ENCODE data around the gene PCDHGB6. TPM values are rescaled to one million over a fixed set of nuclear protein-coding genes. Genes with fewer than 3 reads are reported as not detected.

PCDHGB6 gene
- total RNA-seq, 2 donors from 2014 or later: 9.5 to 17.2 TPM

- H3K27ac ChIP-seq: no peak overlapping the region
- H3K9me3 ChIP-seq: peaks cover 85% of the 10 kb centered on the region
- no peak for TF ChIP-seq CTCF (IDR thresholded peaks at IDR 0.05)
- peak overlapping the region; percentile 13 for H3K4me3 ChIP-seq
- H3K27me3 ChIP-seq (replicated peaks; ENCODE audit: insufficient read depth): no peaks in the 10 kb centered on the region
- no peak for ATAC-seq (ENCODE audit: insufficient number of reproducible peaks, low FRiP score, low read depth)
- no peaks in the 10 kb centered on the region for H3K4me1 ChIP-seq (ENCODE audit: control insufficient read depth in 1 of 2, low read depth in 2 of 2)
- no peak for DNase-seq (ENCODE audit: low spot score)
- H3K36me3 ChIP-seq: no peaks in the 10 kb centered on the region
Measured at GRCh38 chr5:141366016-141366896, 41.6 kb upstream of the PCDHGB6 start.

DNA sequence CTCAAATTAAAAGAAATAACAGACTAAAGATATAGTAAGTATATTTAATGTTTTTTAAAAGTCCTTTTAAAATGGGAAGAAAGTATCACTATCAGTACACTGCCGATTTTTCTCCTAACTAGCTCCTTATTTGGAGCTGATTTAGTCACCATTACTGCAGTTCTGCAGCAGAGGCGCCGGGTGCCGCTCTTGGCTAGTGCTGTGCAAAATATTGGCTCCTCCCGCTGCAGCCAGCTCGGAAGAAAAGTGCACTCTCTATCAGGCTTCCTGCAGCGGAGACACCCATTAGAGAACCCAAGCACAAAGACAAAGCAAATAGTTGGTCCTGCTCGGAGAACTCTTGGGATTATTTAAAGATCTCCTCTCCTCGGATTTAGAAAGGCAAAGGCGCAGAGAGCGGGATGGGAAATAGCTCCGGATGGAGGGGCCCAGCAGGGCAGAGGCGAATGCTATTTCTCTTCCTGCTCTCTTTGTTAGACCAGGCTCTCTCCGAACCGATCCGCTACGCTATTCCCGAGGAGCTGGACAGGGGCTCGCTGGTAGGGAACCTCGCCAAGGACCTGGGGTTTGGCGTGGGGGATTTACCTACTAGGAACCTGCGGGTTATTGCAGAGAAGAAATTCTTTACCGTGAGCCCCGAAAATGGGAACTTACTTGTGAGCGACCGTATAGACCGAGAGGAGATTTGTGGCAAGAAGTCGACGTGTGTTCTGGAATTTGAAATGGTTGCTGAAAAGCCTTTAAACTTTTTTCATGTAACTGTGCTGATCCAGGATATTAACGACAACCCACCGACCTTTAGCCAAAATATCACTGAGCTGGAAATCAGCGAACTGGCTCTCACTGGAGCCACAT is 37.6 kb upstream of the PCDHGB6 start, which contains the start of gene PCDHGB3:
TSS of gene PCDHGB3 (plus strand) at position 249 of the 855 bp plus-strand sequence. CDS start at position 402, 153 bp downstream.
- no peaks in the 10 kb centered on the region for H3K4me1 ChIP-seq (ENCODE audit: control insufficient read depth in 1 of 2, low read depth in 2 of 2)
- TF ChIP-seq CTCF (IDR thresholded peaks at IDR 0.05): no peak
- no peaks in the 10 kb centered on the region for H3K36me3 ChIP-seq
- H3K27me3 ChIP-seq (replicated peaks; ENCODE audit: insufficient read depth): no peaks in the 10 kb centered on the region
- H3K4me3 ChIP-seq: peak within 1 kb of the TSS; percentile 41
- peaks cover 93% of the 10 kb centered on the region for H3K9me3 ChIP-seq
- ATAC-seq (ENCODE audit: insufficient number of reproducible peaks, low FRiP score, low read depth) (no peak), DNase-seq (ENCODE audit: low spot score) (no peak)
- no peak within 1 kb of the TSS for H3K27ac ChIP-seq

DNA sequence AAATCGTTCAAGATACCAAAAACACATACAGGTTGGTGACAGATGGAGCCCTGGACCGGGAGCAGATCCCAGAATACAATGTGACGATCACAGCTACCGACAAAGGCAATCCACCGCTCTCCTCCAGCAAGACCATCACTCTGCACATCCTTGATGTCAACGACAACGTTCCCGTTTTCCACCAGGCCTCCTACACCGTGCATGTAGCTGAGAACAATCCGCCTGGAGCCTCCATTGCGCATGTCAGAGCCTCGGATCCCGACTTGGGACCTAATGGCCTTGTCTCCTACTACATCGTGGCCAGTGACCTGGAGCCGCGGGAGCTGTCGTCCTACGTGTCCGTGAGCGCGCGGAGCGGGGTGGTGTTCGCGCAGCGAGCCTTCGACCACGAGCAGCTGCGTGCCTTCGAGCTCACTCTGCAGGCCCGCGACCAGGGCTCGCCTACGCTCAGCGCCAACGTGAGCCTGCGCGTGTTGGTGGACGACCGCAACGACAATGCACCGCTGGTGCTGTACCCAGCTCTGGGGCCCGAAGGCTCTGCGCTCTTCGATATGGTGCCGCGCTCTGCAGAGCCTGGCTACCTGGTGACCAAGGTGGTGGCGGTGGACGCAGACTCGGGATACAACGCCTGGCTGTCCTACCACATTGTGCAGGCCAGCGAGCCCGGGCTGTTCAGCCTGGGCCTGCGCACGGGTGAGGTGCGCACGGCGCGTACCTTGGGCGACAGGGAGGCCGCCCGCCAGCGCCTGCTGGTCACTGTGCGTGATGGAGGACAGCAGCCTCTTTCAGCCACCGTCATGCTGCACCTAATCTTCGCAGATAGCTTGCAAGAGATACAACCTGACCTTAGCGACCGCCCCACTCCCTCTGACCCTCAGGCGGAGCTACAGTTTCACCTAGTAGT is 36.0 kb upstream of the PCDHGB6 start:
- no peak for TF ChIP-seq CTCF (IDR thresholded peaks at IDR 0.05)
- H3K4me1 ChIP-seq (ENCODE audit: control insufficient read depth in 1 of 2, low read depth in 2 of 2): no peaks in the 10 kb centered on the region
- no peaks in the 10 kb centered on the region for H3K27me3 ChIP-seq (replicated peaks; ENCODE audit: insufficient read depth)
- H3K36me3 ChIP-seq: no peaks in the 10 kb centered on the region
- peak overlapping the region; percentile 24 for H3K4me3 ChIP-seq
- no peak overlapping the region for H3K27ac ChIP-seq
- ATAC-seq (ENCODE audit: insufficient number of reproducible peaks, low FRiP score, low read depth) (no peak), DNase-seq (ENCODE audit: low spot score) (no peak)
- peaks cover 89% of the 10 kb centered on the region for H3K9me3 ChIP-seq

GRCh38 chr5:141373673-141374317 is 34.0 kb upstream of the PCDHGB6 start, which contains the start of gene PCDHGA6:
TSS of gene PCDHGA6 (plus strand) at chr5:141373891. CDS start at chr5:141374084, 193 bp downstream.
- DNase-seq (ENCODE audit: low spot score) (no peak), ATAC-seq (ENCODE audit: insufficient number of reproducible peaks, low FRiP score, low read depth) (no peak)
- Histone ChIP-seq H3K9me3 (peaks cover 94% of the 10 kb centered on the region), H3K4me1 (ENCODE audit: control insufficient read depth in 1 of 2, low read depth in 2 of 2) (no peaks in the 10 kb centered on the region), H3K27me3 (replicated peaks; ENCODE audit: insufficient read depth) (no peaks in the 10 kb centered on the region), H3K36me3 (no peaks in the 10 kb centered on the region), H3K4me3 (peak within 1 kb of the TSS; percentile 18), H3K27ac (no peak within 1 kb of the TSS)
- TF ChIP-seq CTCF (IDR thresholded peaks at IDR 0.05): no peak
